Stomach (tissue), 9 donors: ENCODE data around the gene SLC4A3. TPM values are rescaled to one million over a fixed set of nuclear protein-coding genes. Genes with fewer than 3 reads are reported as not detected.

Source experiments
- DNase-seq, 2 donors: peaks; one replicate each; pipeline versions ENCODE4 v3.0.0 to v3.0.0-alpha.2; 2013 to 2019
- H3K27ac ChIP-seq, 5 donors: fragments of 200-600 bp in 4 of 5; sonication (generic) in 4 of 5; one replicate each; pipeline ENCODE4 v1.5.1; 2013 to 2019; ENCODE audit warnings: mild to moderate bottlenecking in 1 of 5, moderate library complexity in 1 of 5
- H3K27me3 ChIP-seq, 3 donors: fragments of 200-600 bp; sonication (generic); one replicate each; pipeline ENCODE4 v1.5.1; 2017 to 2019; ENCODE audit warnings: mixed run types in 1 of 3
- H3K36me3 ChIP-seq, 4 donors: fragments of 200-600 bp; sonication (generic); 1 replicate in 3 of 4; 2 replicates in 1 of 4; pipeline ENCODE4 v1.5.1; 2016 to 2019
- H3K4me1 ChIP-seq, 4 donors: fragments of 200-600 bp; sonication (generic); one replicate each; pipeline ENCODE4 v1.5.1; 2016 to 2019
- H3K4me3 ChIP-seq, 4 donors: fragments of 200-600 bp; sonication (generic) in 3 of 4; one replicate each; pipeline ENCODE4 v1.5.1; 2016 to 2019; ENCODE audit warnings: mild to moderate bottlenecking in 1 of 4
- H3K9me3 ChIP-seq, 4 donors: fragments of 200-600 bp; sonication (generic); one replicate each; pipeline ENCODE4 v1.5.1; 2016 to 2019
- CTCF ChIP-seq, 7 experiments: fragments of 450-650 bp in 4 of 7; fragments of 200-600 bp in 3 of 7; sonication (generic) in 3 of 7; IDR thresholded peaks; one replicate each; pipeline ENCODE4 v1.5.1; 2016 to 2019; ENCODE audit warnings: antibody characterized with exemption in 7 of 7, control low read depth in 2 of 7, mild to moderate bottlenecking in 1 of 7
- EP300 ChIP-seq: sonication (generic); formaldehyde crosslinking; IDR thresholded peaks from one replicate; pipeline ENCODE4 v1.6.1; 2017; ENCODE audit warnings: antibody characterized with exemption
- POLR2A ChIP-seq, 4 donors: fragments of 450-650 bp; IDR thresholded peaks; one replicate each; pipeline ENCODE4 v1.6.1; 2016; ENCODE audit warnings: antibody characterized with exemption in 4 of 4, control low read depth in 2 of 4, mild to moderate bottlenecking in 1 of 4, moderate library complexity in 1 of 4
- POLR2AphosphoS5 ChIP-seq, 3 donors: sonication (generic); formaldehyde crosslinking; IDR thresholded peaks; one replicate each; pipeline ENCODE4 v1.6.1; 2016; ENCODE audit warnings: antibody characterized with exemption in 3 of 3
- WGBS, 5 donors: extraction: QIAGEN DNeasy Blood & Tissue Kit in 3 of 5; methylation state at CpG; one replicate each; pipeline versions ENCODE4 v1.1.5 to v1.1.7; 2013 to 2018; 5-methylcytosine and 5-hydroxymethylcytosine counted together
- intact Hi-C: fragments of 100-400 bp; cut with DNase I; formaldehyde crosslinking; loops from one replicate; pipeline ENCODE4 v1.15.1; 2023; ENCODE audit warnings: low total_unique reads
- polyA plus RNA-seq, 3 donors: library from polyadenylated mRNA; stranded (reverse); fragments of 200-250 nt; gene quantifications; one replicate each; pipeline ENCODE4 v1.2.3, GENCODE V29; 2013
- total RNA-seq, 5 donors: library from RNA; depleted of rRNA; stranded (reverse); fragments of >200 nt; gene quantifications; one replicate each; pipeline versions ENCODE4 v1.1.0 to v1.2.3, GENCODE V29; 2014 to 2016
- donor health status: healthy with polysubstance abuse.
- donor health status: Bipolar disorder and iron deficiency.
- donor health status: healthy.

SLC4A3 gene
- total and polyA plus RNA-seq, 8 donors = 0.58 to 22.8 (median 1.6) TPM; not detected in 1

- DNase-seq = no peak
- WGBS, 5 donors = 71 to 87% (median 80%) methylated on average over 1 of the region's 1 CpG
- Histone ChIP-seq H3K27ac (no peak overlapping the region), H3K4me1 (no peaks in the 10 kb centered on the region), H3K4me3 (no peak overlapping the region), H3K9me3 (peaks cover 0 to 14% (median 11%) of the 10 kb centered on the region in 4 donors), H3K27me3 (peaks cover 0 to 6% (median 0%) of the 10 kb centered on the region in 3 donors), H3K36me3 (no peaks in the 10 kb centered on the region)
- intact Hi-C loops = no loop called here
- TF ChIP-seq POLR2A (IDR thresholded peaks at IDR 0.05) = no peak
- TF ChIP-seq EP300 = no peak
- no peak for TF ChIP-seq CTCF (IDR thresholded peaks at IDR 0.05)
- no peak for TF ChIP-seq POLR2AphosphoS5 (IDR thresholded peaks at IDR 0.05)
Measured at GRCh38 chr2:219656526-219656925, 29.1 kb downstream of the SLC4A3 start.

- Histone ChIP-seq H3K4me3 (no peak overlapping the region), H3K27ac (no peak overlapping the region), H3K9me3 (peaks cover 0 to 27% (median 13%) of the 10 kb centered on the region in 4 donors), H3K27me3 (peaks cover 0 to 5% (median 0%) of the 10 kb centered on the region in 3 donors), H3K36me3 (no peaks in the 10 kb centered on the region), H3K4me1 (no peaks in the 10 kb centered on the region)
- WGBS, 5 donors = 55 to 69% (median 67%) methylated on average over 7 of the region's 7 CpGs
- TF ChIP-seq EP300 (no peak), CTCF (IDR thresholded peaks at IDR 0.05) (no peak)
- no peak for DNase-seq
- intact Hi-C loops = no loop called here
Measured at GRCh38 chr2:219658196-219658846, 30.9 kb downstream of the SLC4A3 start.

GRCh38 chr2:219658874-219659273 lies 31.4 kb downstream of the SLC4A3 start:
- no peaks in the 10 kb centered on the region for H3K36me3 ChIP-seq
- no peak for TF ChIP-seq EP300
- peaks cover 0 to 5% (median 0%) of the 10 kb centered on the region in 3 donors for H3K27me3 ChIP-seq
- H3K9me3 ChIP-seq = peaks cover 0 to 27% (median 13%) of the 10 kb centered on the region in 4 donors
- no peak overlapping the region for H3K27ac ChIP-seq
- no peak for DNase-seq
- intact Hi-C loops = no loop called here
- no peak overlapping the region for H3K4me3 ChIP-seq
- WGBS, 5 donors = 76 to 84% (median 82%) methylated on average over 3 of the region's 3 CpGs
- no peaks in the 10 kb centered on the region for H3K4me1 ChIP-seq

GRCh38 chr2:219661197-219661954 lies 33.9 kb downstream of the SLC4A3 start:
- peaks cover 0 to 27% (median 13%) of the 10 kb centered on the region in 4 donors for H3K9me3 ChIP-seq
- no peak overlapping the region for H3K4me3 ChIP-seq
- DNase-seq = no peak
- no peak for TF ChIP-seq CTCF (IDR thresholded peaks at IDR 0.05)
- intact Hi-C loops = no loop called here
- no peak overlapping the region for H3K27ac ChIP-seq
- H3K4me1 ChIP-seq = peaks cover 0 to 5% (median 0%) of the 10 kb centered on the region in 4 donors
- H3K36me3 ChIP-seq = no peaks in the 10 kb centered on the region
- peaks cover 0 to 5% (median 0%) of the 10 kb centered on the region in 3 donors for H3K27me3 ChIP-seq
- 43 to 56% (median 48%) methylated on average over 7 of the region's 7 CpGs for WGBS, 5 donors

- peaks cover 0 to 5% (median 0%) of the 10 kb centered on the region in 3 donors for H3K27me3 ChIP-seq
- no peak overlapping the region for H3K4me3 ChIP-seq
- no peaks in the 10 kb centered on the region for H3K36me3 ChIP-seq
- H3K4me1 ChIP-seq = peaks cover 0 to 5% (median 0%) of the 10 kb centered on the region in 4 donors
- peaks cover 0 to 27% (median 13%) of the 10 kb centered on the region in 4 donors for H3K9me3 ChIP-seq
- 69 to 86% (median 71%) methylated on average over 1 of the region's 1 CpG for WGBS, 5 donors
- TF ChIP-seq POLR2AphosphoS5 (IDR thresholded peaks at IDR 0.05) (no peak), POLR2A (IDR thresholded peaks at IDR 0.05) (no peak), CTCF (IDR thresholded peaks at IDR 0.05) (no peak)
- intact Hi-C loops = no loop called here
- H3K27ac ChIP-seq = no peak overlapping the region
- DNase-seq = no peak
Measured at GRCh38 chr2:219661955-219662395, 34.5 kb downstream of the SLC4A3 start.
